ENCODE results near the gene FYCO1. TPM values are rescaled to one million over a fixed set of nuclear protein-coding genes. Genes with fewer than 3 reads are reported as not detected.

The FYCO1 gene
- total and polyA plus RNA-seq, 10 of the 15 experiments (the other 5 are each of a cell fraction or from before 2014, with no cell fraction given): 1.5 to 8.4 (median 6.5) TPM

GRCh38 chr3:46027736-46028397 lies 32.2 kb upstream of the FYCO1 start:
- no peak overlapping the region for H2AFZ ChIP-seq (ENCODE audit: control insufficient read depth, low read depth, low read length)
- H3K9me3 ChIP-seq (replicated peaks; ENCODE audit: control insufficient read depth, insufficient read depth, low read length): peaks cover 12% of the 10 kb centered on the region
- ChIA-PET POLR2A (interaction anchor here (0.7 kb wide), 1 partner anchor 11 kb away, joined by 3 read pairs; no protein-coding TSS in a partner anchor), SMC1A (ENCODE audit: uncharacterized antibody, unreplicated experiment) (interaction anchor here (0.6 to 3.8 kb wide), 9 partner anchors 9 to 82 kb away, joined by 3 to 15 read pairs (median 3); no protein-coding TSS in a partner anchor), RAD21 (ENCODE audit: unreplicated experiment) (interaction anchor here (2.9 kb wide), 1 partner anchor 49 kb away, joined by 12 read pairs; no protein-coding TSS in a partner anchor), CTCF (interaction anchor here (1.1 to 2.1 kb wide), 3 partner anchors 9 to 89 kb away, joined by 3 to 7 read pairs (median 7); no protein-coding TSS in a partner anchor)
- H3K36me3 ChIP-seq (ENCODE audit: control insufficient read depth in 2 of 2, insufficient read depth in 2 of 2, low read length in 1 of 2): no peaks in the 10 kb centered on the region
- H3K4me3 ChIP-seq: no peak overlapping the region
- H4K20me1 ChIP-seq (ENCODE audit: control insufficient read depth, insufficient read depth): no peaks in the 10 kb centered on the region
- BruUV-seq (replicated peaks): no TSS peak
- in situ Hi-C loops (cut with MboI) (no loop called here), intact Hi-C loops (cut with micrococcal nuclease; ENCODE audit: unreplicated experiment) (no loop called here)
- no peak for FAIRE-seq
- no peak overlapping the region for H3K27ac ChIP-seq (ENCODE audit: control insufficient read depth, insufficient read depth)
- H3K9ac ChIP-seq (ENCODE audit: control insufficient read depth, insufficient read depth, low read length): no peak overlapping the region
- no peak for DNase-seq (ENCODE audit: low read depth, low spot score)
- H3K4me1 ChIP-seq (ENCODE audit: control insufficient read depth, insufficient read depth, low read length): peaks cover 19% of the 10 kb centered on the region
- H3K4me2 ChIP-seq (ENCODE audit: control insufficient read depth, insufficient read depth): no peak overlapping the region
- H3K27me3 ChIP-seq (replicated peaks in 1 of 2; ENCODE audit: control insufficient read depth in 2 of 2, insufficient read depth in 2 of 2, low read length in 1 of 2): no peaks in the 10 kb centered on the region
- TF ChIP-seq CBX5 (IDR thresholded peaks at IDR 0.05; ENCODE audit: low read depth): no peak
- TF ChIP-seq ZNF274 (IDR thresholded peaks at IDR 0.05; ENCODE audit: insufficient read depth, insufficient read length): no peak
- no peak for TF ChIP-seq PBX3 (IDR thresholded peaks at IDR 0.05; ENCODE audit: insufficient replicate concordance, low read depth, low read length)
- TF ChIP-seq CREM (IDR thresholded peaks at IDR 0.05; ENCODE audit: low read depth): no peak
- no peak for TF ChIP-seq CTCF (IDR thresholded peaks at IDR 0.05 in 2 of 3, conservative IDR thresholded peaks at IDR 0.05 in 1 of 3; ENCODE audit: control insufficient read depth in 2 of 3, extremely low read depth in 1 of 3, insufficient read depth in 1 of 3, low read depth in 3 of 3, low read length in 3 of 3)
- TF ChIP-seq BACH1 (IDR thresholded peaks at IDR 0.05; ENCODE audit: borderline replicate concordance): no peak
- TF ChIP-seq HDGF (IDR thresholded peaks at IDR 0.05): no peak
- no peak for TF ChIP-seq MAX (IDR thresholded peaks at IDR 0.05; ENCODE audit: low read depth, low read length)
- no peak for TF ChIP-seq NKRF (conservative IDR thresholded peaks at IDR 0.05)
- no peak for TF ChIP-seq POLR2AphosphoS5 (IDR thresholded peaks at IDR 0.05; ENCODE audit: low read length)
- no peak for TF ChIP-seq PAX8 (IDR thresholded peaks at IDR 0.05)
- no peak for TF ChIP-seq HSF1 (IDR thresholded peaks at IDR 0.05; ENCODE audit: low read depth, low read length)
- no peak for TF ChIP-seq TAF1 (IDR thresholded peaks at IDR 0.05; ENCODE audit: borderline replicate concordance, low read depth, low read length)
- TF ChIP-seq ZBED1 (IDR thresholded peaks at IDR 0.05; ENCODE audit: borderline replicate concordance): no peak
- no peak for TF ChIP-seq RUNX3 (IDR thresholded peaks at IDR 0.05; ENCODE audit: low read length)
- no peak for TF ChIP-seq RBBP5 (conservative IDR thresholded peaks at IDR 0.05)
- no peak for TF ChIP-seq SUZ12 (IDR thresholded peaks at IDR 0.05; ENCODE audit: unreplicated experiment)
- ATAC-seq: no peak
- no peaks in the 10 kb centered on the region for H3K79me2 ChIP-seq (ENCODE audit: control insufficient read depth, insufficient read depth, low read length)
- WGBS (ENCODE audit: insufficient coverage, insufficient replicate concordance, low lambda C conversion rate, missing lambda C conversion rate): 42% methylated on average over 6 of the region's 6 CpGs

Data from GM12878 (cell line).